Measurements from ENCODE around the gene DCP1A. TPM values are rescaled to one million over a fixed set of nuclear protein-coding genes. Genes with fewer than 3 reads are reported as not detected.
"Not testable (repeated sequence)": the region's sequence is repeated elsewhere in the genome, so short reads cannot be mapped to it uniquely, and the experiment has no call there.

Gene DCP1A
- total RNA-seq, 1 donor from 2014 or later: 11.2 TPM

- DNase-seq: no peak
These were observed 85.6 kb downstream of the DCP1A start for GRCh38 chr3:53261712-53262111.

- DNase-seq: no peak
These were observed 87.0 kb downstream of the DCP1A start for GRCh38 chr3:53260286-53260785.

GRCh38 chr3:53259427-53260259 lies 87.7 kb downstream of the DCP1A start:
- no peak for DNase-seq

GRCh38 chr3:53258600-53259426 lies 88.5 kb downstream of the DCP1A start:
- DNase-seq: no peak

- DNase-seq: no peak
These were observed 89.9 kb downstream of the DCP1A start for GRCh38 chr3:53257465-53257864.

GRCh38 chr3:53256704-53257055 lies 90.7 kb downstream of the DCP1A start:
- no peak for DNase-seq

GRCh38 chr3:53255775-53256703 lies 91.3 kb downstream of the DCP1A start, which contains the start of gene TKT:
Gene TKT, minus strand, starts transcription at chr3:53256022. Its CDS starts 80 bp downstream, at chr3:53255942.
- DNase-seq: peak; percentile 87

- DNase-seq: peak; percentile 52
These were observed 91.9 kb downstream of the DCP1A start for GRCh38 chr3:53255423-53255774.

- DNase-seq: peak; percentile 72
These were observed 92.6 kb downstream of the DCP1A start for GRCh38 chr3:53254509-53255422.

GRCh38 chr3:53253707-53254508 lies 93.4 kb downstream of the DCP1A start:
- DNase-seq: no peak

GRCh38 chr3:53252947-53253322 lies 94.4 kb downstream of the DCP1A start:
- DNase-seq: not testable (repeated sequence)

GRCh38 chr3:53252096-53252946 lies 95.0 kb downstream of the DCP1A start:
- DNase-seq: peak; percentile 43

GRCh38 chr3:53250881-53251605 lies 96.3 kb downstream of the DCP1A start:
- peak; percentile 12 for DNase-seq

- DNase-seq: no peak
These were observed 96.9 kb downstream of the DCP1A start for GRCh38 chr3:53250453-53250852.

GRCh38 chr3:53248161-53248560 lies 99.2 kb downstream of the DCP1A start:
- DNase-seq: no peak

- no peak for DNase-seq
These were observed 99.7 kb downstream of the DCP1A start for GRCh38 chr3:53247619-53248018.

GRCh38 chr3:53244271-53244670 lies 103.1 kb downstream of the DCP1A start:
- no peak for DNase-seq

GRCh38 chr3:53243785-53244184 lies 103.6 kb downstream of the DCP1A start:
- no peak for DNase-seq

- peak; percentile 63 for DNase-seq
These were observed 104.2 kb downstream of the DCP1A start for GRCh38 chr3:53243165-53243564.
